Loucy (cell line): ENCODE measurements around the gene AMPH.
"Not testable (repeated sequence)": the region's sequence is repeated elsewhere in the genome, so short reads cannot be mapped to it uniquely, and the experiment has no call there.

Experiments
- EZH2phosphoT487 ChIP-seq: fragments of 200-600 bp; IDR thresholded peaks from 2 replicates; pipeline ENCODE4 v1.6.1; 2018; ENCODE audit warnings: antibody characterized with exemption, mild to moderate bottlenecking, moderate library complexity, borderline replicate concordance
- TF ChIP-seq, protein P1 (sequence below): fragments of 200-600 bp; sonication (generic); conservative IDR thresholded peaks from 2 replicates; pipeline ENCODE4 v1.5.1; 2014; ENCODE audit warnings: mild to moderate bottlenecking, antibody characterized with exemption, low read length

DNA sequence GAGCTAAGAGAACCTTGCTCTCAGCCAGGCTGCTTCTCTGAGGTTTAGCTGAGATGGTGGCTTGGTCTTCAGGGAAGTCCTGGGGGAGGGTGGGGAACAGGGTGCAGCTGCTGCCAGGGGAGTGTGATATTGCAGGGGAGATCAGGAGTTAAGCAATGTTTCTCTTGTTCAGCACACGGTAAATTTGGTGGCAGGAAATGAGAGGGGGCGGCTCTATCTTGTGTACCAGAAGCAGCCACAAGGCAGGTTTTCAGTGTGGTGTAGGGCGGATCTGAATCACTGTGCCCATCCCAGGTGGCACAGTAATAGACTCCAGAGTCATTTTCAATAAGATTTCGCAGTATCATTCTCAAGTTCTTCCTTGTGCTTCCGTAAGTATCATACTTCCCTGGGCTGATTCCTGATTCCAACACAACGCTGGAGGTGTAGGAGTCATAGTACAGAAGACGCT is 277.7 kb downstream of the AMPH start:
- TF ChIP-seq, protein P1, sequence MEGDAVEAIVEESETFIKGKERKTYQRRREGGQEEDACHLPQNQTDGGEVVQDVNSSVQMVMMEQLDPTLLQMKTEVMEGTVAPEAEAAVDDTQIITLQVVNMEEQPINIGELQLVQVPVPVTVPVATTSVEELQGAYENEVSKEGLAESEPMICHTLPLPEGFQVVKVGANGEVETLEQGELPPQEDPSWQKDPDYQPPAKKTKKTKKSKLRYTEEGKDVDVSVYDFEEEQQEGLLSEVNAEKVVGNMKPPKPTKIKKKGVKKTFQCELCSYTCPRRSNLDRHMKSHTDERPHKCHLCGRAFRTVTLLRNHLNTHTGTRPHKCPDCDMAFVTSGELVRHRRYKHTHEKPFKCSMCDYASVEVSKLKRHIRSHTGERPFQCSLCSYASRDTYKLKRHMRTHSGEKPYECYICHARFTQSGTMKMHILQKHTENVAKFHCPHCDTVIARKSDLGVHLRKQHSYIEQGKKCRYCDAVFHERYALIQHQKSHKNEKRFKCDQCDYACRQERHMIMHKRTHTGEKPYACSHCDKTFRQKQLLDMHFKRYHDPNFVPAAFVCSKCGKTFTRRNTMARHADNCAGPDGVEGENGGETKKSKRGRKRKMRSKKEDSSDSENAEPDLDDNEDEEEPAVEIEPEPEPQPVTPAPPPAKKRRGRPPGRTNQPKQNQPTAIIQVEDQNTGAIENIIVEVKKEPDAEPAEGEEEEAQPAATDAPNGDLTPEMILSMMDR, result not testable (repeated sequence)
- not testable (repeated sequence) for TF ChIP-seq EZH2phosphoT487
